Measurements from ENCODE around the gene GNPTAB. TPM values are rescaled to one million over a fixed set of nuclear protein-coding genes. Genes with fewer than 3 reads are reported as not detected.

Gene GNPTAB
- total and polyA plus RNA-seq, 2 of the 8 experiments (the other 6 are each of a cell fraction or from before 2014, with no cell fraction given) = 21.5 to 51.3 TPM

GRCh38 chr12:101780599-101780998 is 50.2 kb downstream of the GNPTAB start (continued):
- TF ChIP-seq BRCA1 (IDR thresholded peaks at IDR 0.05; ENCODE audit: low read depth, low read length) (no peak), CHD1 (IDR thresholded peaks at IDR 0.05; ENCODE audit: low read depth, low read length) (no peak), CREB1 (IDR thresholded peaks at IDR 0.05) (no peak), EP300 (IDR thresholded peaks at IDR 0.05; ENCODE audit: borderline replicate concordance in 1 of 2, low read depth in 2 of 2, low read length in 2 of 2) (no peak), MAX (IDR thresholded peaks at IDR 0.05) (no peak), TEAD4 (IDR thresholded peaks at IDR 0.05; ENCODE audit: low read depth, low read length) (no peak)
- TF ChIP-seq, protein P1, sequence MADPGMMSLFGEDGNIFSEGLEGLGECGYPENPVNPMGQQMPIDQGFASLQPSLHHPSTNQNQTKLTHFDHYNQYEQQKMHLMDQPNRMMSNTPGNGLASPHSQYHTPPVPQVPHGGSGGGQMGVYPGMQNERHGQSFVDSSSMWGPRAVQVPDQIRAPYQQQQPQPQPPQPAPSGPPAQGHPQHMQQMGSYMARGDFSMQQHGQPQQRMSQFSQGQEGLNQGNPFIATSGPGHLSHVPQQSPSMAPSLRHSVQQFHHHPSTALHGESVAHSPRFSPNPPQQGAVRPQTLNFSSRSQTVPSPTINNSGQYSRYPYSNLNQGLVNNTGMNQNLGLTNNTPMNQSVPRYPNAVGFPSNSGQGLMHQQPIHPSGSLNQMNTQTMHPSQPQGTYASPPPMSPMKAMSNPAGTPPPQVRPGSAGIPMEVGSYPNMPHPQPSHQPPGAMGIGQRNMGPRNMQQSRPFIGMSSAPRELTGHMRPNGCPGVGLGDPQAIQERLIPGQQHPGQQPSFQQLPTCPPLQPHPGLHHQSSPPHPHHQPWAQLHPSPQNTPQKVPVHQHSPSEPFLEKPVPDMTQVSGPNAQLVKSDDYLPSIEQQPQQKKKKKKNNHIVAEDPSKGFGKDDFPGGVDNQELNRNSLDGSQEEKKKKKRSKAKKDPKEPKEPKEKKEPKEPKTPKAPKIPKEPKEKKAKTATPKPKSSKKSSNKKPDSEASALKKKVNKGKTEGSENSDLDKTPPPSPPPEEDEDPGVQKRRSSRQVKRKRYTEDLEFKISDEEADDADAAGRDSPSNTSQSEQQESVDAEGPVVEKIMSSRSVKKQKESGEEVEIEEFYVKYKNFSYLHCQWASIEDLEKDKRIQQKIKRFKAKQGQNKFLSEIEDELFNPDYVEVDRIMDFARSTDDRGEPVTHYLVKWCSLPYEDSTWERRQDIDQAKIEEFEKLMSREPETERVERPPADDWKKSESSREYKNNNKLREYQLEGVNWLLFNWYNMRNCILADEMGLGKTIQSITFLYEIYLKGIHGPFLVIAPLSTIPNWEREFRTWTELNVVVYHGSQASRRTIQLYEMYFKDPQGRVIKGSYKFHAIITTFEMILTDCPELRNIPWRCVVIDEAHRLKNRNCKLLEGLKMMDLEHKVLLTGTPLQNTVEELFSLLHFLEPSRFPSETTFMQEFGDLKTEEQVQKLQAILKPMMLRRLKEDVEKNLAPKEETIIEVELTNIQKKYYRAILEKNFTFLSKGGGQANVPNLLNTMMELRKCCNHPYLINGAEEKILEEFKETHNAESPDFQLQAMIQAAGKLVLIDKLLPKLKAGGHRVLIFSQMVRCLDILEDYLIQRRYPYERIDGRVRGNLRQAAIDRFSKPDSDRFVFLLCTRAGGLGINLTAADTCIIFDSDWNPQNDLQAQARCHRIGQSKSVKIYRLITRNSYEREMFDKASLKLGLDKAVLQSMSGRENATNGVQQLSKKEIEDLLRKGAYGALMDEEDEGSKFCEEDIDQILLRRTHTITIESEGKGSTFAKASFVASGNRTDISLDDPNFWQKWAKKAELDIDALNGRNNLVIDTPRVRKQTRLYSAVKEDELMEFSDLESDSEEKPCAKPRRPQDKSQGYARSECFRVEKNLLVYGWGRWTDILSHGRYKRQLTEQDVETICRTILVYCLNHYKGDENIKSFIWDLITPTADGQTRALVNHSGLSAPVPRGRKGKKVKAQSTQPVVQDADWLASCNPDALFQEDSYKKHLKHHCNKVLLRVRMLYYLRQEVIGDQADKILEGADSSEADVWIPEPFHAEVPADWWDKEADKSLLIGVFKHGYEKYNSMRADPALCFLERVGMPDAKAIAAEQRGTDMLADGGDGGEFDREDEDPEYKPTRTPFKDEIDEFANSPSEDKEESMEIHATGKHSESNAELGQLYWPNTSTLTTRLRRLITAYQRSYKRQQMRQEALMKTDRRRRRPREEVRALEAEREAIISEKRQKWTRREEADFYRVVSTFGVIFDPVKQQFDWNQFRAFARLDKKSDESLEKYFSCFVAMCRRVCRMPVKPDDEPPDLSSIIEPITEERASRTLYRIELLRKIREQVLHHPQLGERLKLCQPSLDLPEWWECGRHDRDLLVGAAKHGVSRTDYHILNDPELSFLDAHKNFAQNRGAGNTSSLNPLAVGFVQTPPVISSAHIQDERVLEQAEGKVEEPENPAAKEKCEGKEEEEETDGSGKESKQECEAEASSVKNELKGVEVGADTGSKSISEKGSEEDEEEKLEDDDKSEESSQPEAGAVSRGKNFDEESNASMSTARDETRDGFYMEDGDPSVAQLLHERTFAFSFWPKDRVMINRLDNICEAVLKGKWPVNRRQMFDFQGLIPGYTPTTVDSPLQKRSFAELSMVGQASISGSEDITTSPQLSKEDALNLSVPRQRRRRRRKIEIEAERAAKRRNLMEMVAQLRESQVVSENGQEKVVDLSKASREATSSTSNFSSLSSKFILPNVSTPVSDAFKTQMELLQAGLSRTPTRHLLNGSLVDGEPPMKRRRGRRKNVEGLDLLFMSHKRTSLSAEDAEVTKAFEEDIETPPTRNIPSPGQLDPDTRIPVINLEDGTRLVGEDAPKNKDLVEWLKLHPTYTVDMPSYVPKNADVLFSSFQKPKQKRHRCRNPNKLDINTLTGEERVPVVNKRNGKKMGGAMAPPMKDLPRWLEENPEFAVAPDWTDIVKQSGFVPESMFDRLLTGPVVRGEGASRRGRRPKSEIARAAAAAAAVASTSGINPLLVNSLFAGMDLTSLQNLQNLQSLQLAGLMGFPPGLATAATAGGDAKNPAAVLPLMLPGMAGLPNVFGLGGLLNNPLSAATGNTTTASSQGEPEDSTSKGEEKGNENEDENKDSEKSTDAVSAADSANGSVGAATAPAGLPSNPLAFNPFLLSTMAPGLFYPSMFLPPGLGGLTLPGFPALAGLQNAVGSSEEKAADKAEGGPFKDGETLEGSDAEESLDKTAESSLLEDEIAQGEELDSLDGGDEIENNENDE (IDR thresholded peaks at IDR 0.05; ENCODE audit: insufficient replicate concordance, low read length) = no peak
